Ishikawa (cell line): ENCODE measurements around the gene TMEM51.

Experiments used
- CEBPB ChIP-seq: IDR thresholded peaks from 2 replicates; pipeline ENCODE4 v1.6.1; 2012
- CREB1 ChIP-seq: IDR thresholded peaks from 2 replicates; pipeline ENCODE4 v1.6.1; 2012; ENCODE audit warnings: low read depth
- EGR1 ChIP-seq: IDR thresholded peaks from 2 replicates; pipeline ENCODE4 v1.6.1; 2012
- EP300 ChIP-seq: IDR thresholded peaks from 2 replicates; pipeline ENCODE4 v1.6.1; 2012; ENCODE audit warnings: borderline replicate concordance
- FOXM1 ChIP-seq: IDR thresholded peaks from 2 replicates; pipeline ENCODE4 v1.6.1; 2012; ENCODE audit warnings: low read depth, borderline replicate concordance
- NFIC ChIP-seq: IDR thresholded peaks from 2 replicates; pipeline ENCODE4 v1.6.1; 2012
- RAD21 ChIP-seq: IDR thresholded peaks from 2 replicates; pipeline ENCODE4 v1.6.1; 2012; ENCODE audit warnings: low read depth
- TAF1 ChIP-seq: IDR thresholded peaks from 2 replicates; pipeline ENCODE4 v1.6.1; 2012; ENCODE audit warnings: low read depth, mild to moderate bottlenecking
- TCF12 ChIP-seq: IDR thresholded peaks from 2 replicates; pipeline ENCODE4 v1.6.1; 2012; ENCODE audit warnings: low read depth
- TEAD4 ChIP-seq: IDR thresholded peaks from 2 replicates; pipeline ENCODE4 v1.6.1; 2012
- YY1 ChIP-seq: IDR thresholded peaks from 2 replicates; pipeline ENCODE4 v1.6.1; 2012; ENCODE audit warnings: low read depth
- ZBTB7A ChIP-seq: IDR thresholded peaks from 2 replicates; pipeline ENCODE4 v1.6.1; 2012; ENCODE audit warnings: low read depth
- TF ChIP-seq, protein P1 (sequence below): IDR thresholded peaks from 2 replicates; pipeline ENCODE4 v1.6.1; 2012
- TF ChIP-seq, protein P2 (sequence below): IDR thresholded peaks from 2 replicates; pipeline ENCODE4 v1.6.1; 2012; ENCODE audit warnings: low read depth, mild to moderate bottlenecking
- TF ChIP-seq, protein P3 (sequence below): IDR thresholded peaks from 2 replicates; pipeline ENCODE4 v1.6.1; 2012

The TMEM51 gene

DNA sequence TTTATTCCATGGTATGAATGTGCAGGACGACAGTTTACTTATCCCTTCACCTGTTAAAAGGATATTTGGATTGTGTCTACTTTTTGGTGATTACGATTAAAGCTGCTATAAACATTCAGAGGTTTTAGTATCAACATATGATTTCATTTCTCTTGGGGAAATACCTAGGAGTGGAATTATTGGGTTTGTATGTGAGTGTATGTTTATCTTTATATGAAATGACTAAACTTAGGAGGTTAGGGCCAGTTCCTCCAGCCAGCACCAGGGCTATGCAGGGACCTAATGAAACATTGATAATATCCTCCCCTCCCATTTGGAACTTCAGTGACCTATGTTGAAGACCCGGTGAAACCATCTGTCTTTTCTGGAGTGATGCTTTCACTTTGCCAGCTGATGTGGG lies 13.8 kb downstream of the TMEM51 start:
- TF ChIP-seq, protein P1, sequence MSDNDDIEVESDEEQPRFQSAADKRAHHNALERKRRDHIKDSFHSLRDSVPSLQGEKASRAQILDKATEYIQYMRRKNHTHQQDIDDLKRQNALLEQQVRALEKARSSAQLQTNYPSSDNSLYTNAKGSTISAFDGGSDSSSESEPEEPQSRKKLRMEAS = no peak
- no peak for TF ChIP-seq TEAD4
- TF ChIP-seq, protein P2, sequence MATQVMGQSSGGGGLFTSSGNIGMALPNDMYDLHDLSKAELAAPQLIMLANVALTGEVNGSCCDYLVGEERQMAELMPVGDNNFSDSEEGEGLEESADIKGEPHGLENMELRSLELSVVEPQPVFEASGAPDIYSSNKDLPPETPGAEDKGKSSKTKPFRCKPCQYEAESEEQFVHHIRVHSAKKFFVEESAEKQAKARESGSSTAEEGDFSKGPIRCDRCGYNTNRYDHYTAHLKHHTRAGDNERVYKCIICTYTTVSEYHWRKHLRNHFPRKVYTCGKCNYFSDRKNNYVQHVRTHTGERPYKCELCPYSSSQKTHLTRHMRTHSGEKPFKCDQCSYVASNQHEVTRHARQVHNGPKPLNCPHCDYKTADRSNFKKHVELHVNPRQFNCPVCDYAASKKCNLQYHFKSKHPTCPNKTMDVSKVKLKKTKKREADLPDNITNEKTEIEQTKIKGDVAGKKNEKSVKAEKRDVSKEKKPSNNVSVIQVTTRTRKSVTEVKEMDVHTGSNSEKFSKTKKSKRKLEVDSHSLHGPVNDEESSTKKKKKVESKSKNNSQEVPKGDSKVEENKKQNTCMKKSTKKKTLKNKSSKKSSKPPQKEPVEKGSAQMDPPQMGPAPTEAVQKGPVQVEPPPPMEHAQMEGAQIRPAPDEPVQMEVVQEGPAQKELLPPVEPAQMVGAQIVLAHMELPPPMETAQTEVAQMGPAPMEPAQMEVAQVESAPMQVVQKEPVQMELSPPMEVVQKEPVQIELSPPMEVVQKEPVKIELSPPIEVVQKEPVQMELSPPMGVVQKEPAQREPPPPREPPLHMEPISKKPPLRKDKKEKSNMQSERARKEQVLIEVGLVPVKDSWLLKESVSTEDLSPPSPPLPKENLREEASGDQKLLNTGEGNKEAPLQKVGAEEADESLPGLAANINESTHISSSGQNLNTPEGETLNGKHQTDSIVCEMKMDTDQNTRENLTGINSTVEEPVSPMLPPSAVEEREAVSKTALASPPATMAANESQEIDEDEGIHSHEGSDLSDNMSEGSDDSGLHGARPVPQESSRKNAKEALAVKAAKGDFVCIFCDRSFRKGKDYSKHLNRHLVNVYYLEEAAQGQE = no peak

DNA sequence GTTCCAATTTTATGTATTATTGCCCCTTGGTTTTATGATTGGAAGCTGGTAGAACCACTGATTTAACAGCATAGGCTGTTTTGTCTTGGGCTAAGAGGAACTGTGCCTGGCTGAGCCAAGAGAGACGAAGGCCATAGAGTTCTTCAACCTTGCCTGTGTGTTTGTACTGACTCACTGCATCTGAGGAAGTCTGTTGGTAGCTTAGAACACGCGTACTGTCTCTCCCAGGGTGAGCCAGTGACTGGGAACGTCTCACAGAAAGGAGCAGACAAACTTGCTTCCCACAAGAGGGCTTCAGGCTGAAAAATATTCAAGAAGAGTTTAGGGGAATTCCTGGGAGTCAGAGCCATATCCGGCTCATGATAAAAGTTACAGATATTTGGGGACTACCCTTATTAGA lies 14.9 kb downstream of the TMEM51 start:
- TF ChIP-seq, protein P3, sequence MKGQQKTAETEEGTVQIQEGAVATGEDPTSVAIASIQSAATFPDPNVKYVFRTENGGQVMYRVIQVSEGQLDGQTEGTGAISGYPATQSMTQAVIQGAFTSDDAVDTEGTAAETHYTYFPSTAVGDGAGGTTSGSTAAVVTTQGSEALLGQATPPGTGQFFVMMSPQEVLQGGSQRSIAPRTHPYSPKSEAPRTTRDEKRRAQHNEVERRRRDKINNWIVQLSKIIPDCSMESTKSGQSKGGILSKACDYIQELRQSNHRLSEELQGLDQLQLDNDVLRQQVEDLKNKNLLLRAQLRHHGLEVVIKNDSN = no peak
- TF ChIP-seq, protein P2 = no peak
- no peak for TF ChIP-seq CEBPB
- no peak for TF ChIP-seq CREB1
- no peak for TF ChIP-seq FOXM1
- TF ChIP-seq TAF1 = no peak
- TF ChIP-seq EGR1 = no peak
- TF ChIP-seq, protein P1 = no peak
- no peak for TF ChIP-seq ZBTB7A
- TF ChIP-seq YY1 = no peak
- TF ChIP-seq NFIC = no peak
- no peak for TF ChIP-seq EP300
- no peak for TF ChIP-seq TEAD4

DNA sequence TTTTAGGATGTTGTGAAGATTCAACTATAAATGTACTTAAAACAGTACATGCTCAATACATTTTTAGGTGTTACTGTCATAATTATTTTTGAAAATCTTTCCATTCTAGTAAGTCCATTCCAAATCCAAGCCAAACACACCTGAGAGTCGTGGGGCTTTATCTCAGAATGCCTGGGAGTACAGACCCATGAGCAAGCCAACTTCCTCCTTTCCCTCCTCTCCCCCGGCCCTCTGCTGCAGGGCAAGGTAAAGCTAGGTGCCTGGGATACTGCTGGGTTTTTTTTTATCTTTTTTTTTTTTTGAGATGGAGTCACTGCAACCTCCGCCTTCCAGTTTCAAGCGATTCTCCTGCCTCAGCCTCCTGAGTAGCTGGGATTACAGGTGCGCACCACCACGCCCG lies 16.5 kb downstream of the TMEM51 start:
- TF ChIP-seq CEBPB (no peak), ZBTB7A (no peak), EP300 (no peak), TEAD4 (no peak), RAD21 (no peak), EGR1 (no peak), YY1 (no peak), CREB1 (no peak), NFIC (no peak), FOXM1 (no peak)
- TF ChIP-seq, protein P1 = no peak
- TF ChIP-seq, protein P3 = no peak
- TF ChIP-seq, protein P2 = no peak

DNA sequence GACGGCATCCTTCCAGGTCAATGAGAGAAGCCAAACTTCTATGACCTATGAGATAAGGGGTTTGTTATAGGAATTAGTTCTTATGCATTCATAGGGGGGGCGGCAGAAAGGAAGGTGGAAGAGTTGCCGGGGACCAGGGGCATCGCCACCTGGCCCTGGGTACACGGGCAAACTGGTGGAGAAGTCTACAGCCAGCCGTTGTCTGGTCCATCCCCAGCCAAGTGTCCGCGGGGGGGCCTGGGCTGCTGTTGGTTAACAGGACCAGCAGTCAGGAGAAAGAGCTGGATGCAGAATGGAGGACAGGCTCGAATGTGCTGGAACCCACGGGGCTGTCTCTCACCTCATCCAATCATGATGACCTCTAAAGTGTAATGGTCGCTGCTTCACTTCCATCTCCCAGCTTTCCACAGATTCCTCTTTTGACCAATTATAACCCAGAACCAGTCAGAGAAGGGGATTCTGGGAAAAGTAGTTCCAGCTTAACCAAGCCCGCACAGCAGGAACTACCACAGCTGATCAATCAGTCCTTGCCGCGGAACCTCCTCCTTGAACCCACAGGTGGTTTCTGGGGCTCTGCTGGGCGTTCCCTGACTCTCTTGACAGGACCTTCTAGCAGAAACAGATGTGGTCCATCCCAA lies 17.8 kb downstream of the TMEM51 start:
- TF ChIP-seq, protein P2 = no peak
- TF ChIP-seq CREB1 = no peak
- TF ChIP-seq, protein P3 = no peak
- no peak for TF ChIP-seq RAD21
- TF ChIP-seq EP300 = no peak
- TF ChIP-seq TAF1 = no peak
- no peak for TF ChIP-seq FOXM1
- TF ChIP-seq CEBPB = no peak
- no peak for TF ChIP-seq YY1
- TF ChIP-seq NFIC = no peak
- TF ChIP-seq TCF12 = no peak
- TF ChIP-seq, protein P1 = no peak
- TF ChIP-seq TEAD4 = no peak
- TF ChIP-seq ZBTB7A = no peak
- no peak for TF ChIP-seq EGR1
